H1 (cell line): ENCODE results near the gene HMCN2. TPM values are rescaled to one million over a fixed set of nuclear protein-coding genes. Genes with fewer than 3 reads are reported as not detected.

Source experiments
- CTCF ChIA-PET: fragments of 300-600 bp; sonication (Branson Sonifier 250); formaldehyde crosslinking; loops from one replicate; lab custom pipeline; 2021; ENCODE audit not compliant: partially characterized antibody; lab: Charles Lee
- POLR2A ChIA-PET: fragments of 300-600 bp; sonication (Branson Sonifier 250); formaldehyde crosslinking; loops from one replicate; lab custom pipeline; 2021; ENCODE audit warnings: inconsistent platforms; ENCODE audit not compliant: partially characterized antibody; lab: Charles Lee
- DNase-seq, 2 experiments: peaks; one replicate each; pipeline versions ENCODE4 v3.0.0 to v3.0.0-alpha.2; 2010 to 2022; ENCODE audit warnings: low spot score in 2 of 2, low read depth in 1 of 2, mixed read lengths in 1 of 2
- FAIRE-seq: peaks from 2 replicates; lab custom pipeline; 2011; peaks lifted over from hg19 to GRCh38; lab: Jason Lieb, UNC
- H2AFZ ChIP-seq: 2 replicates; pipeline ENCODE4 v1.8.1; 2012; ENCODE audit warnings: low read length, inconsistent platforms
- H2AK5ac ChIP-seq: 2 replicates; pipeline ENCODE4 v1.6.1; 2013; ENCODE audit warnings: low read depth, low read length
- H2BK120ac ChIP-seq: replicated peaks from 2 replicates; pipeline ENCODE3; 2013; ENCODE audit warnings: low read depth, low read length, inconsistent platforms
- H2BK12ac ChIP-seq: 2 replicates; pipeline ENCODE4 v1.6.1; 2013; ENCODE audit warnings: low read depth, low read length
- H2BK15ac ChIP-seq: 2 replicates; pipeline ENCODE4 v1.6.1; 2013; ENCODE audit warnings: low read length
- H2BK20ac ChIP-seq: 2 replicates; pipeline ENCODE4 v1.6.1; 2013; ENCODE audit warnings: low read length
- H2BK5ac ChIP-seq: 2 replicates; pipeline ENCODE4 v1.6.1; 2013; ENCODE audit warnings: low read depth, low read length
- H3K14ac ChIP-seq: 2 replicates; pipeline ENCODE4 v1.6.1; 2013; ENCODE audit warnings: inconsistent platforms; ENCODE audit not compliant: insufficient read length
- H3K18ac ChIP-seq: 2 replicates; pipeline ENCODE4 v1.6.1; 2013; ENCODE audit warnings: low read length; ENCODE audit errors: extremely low read depth
- H3K23ac ChIP-seq: 2 replicates; pipeline ENCODE4 v1.6.1; 2013; ENCODE audit warnings: inconsistent platforms; ENCODE audit not compliant: insufficient read length
- H3K23me2 ChIP-seq: 2 replicates; pipeline ENCODE4 v1.6.1; 2013; ENCODE audit warnings: low read depth, low read length
- H3K27ac ChIP-seq: 2 replicates; pipeline ENCODE4 v1.6.1; 2011; ENCODE audit warnings: low read depth, low read length, inconsistent platforms
- H3K27me3 ChIP-seq, 4 experiments: replicated peaks in 1 of 4; 1 replicate in 1 of 4; 2 replicates in 3 of 4; pipeline versions ENCODE4 v1.6.1 to v1.8.1; 2011 to 2013; ENCODE audit warnings: low read length in 3 of 4, mild to moderate bottlenecking in 3 of 4, inconsistent platforms in 2 of 4, mixed read lengths in 2 of 4, moderate library complexity in 1 of 4; ENCODE audit not compliant: control insufficient read depth in 3 of 4, insufficient read depth in 3 of 4; ENCODE audit errors: extremely low read depth in 1 of 4
- H3K36me3 ChIP-seq, 4 experiments: 2 replicates each; pipeline versions ENCODE4 v1.6.1 to v1.8.1; 2011 to 2013; ENCODE audit warnings: mild to moderate bottlenecking in 4 of 4, low read length in 3 of 4, moderate library complexity in 2 of 4, control low read depth in 1 of 4, inconsistent platforms in 1 of 4; ENCODE audit not compliant: insufficient read depth in 4 of 4, control insufficient read depth in 2 of 4
- H3K4ac ChIP-seq: replicated peaks from 2 replicates; pipeline ENCODE3; 2013; ENCODE audit warnings: low read length, low read depth, mixed read lengths, inconsistent platforms; ENCODE audit not compliant: insufficient read length
- H3K4me1 ChIP-seq, 4 experiments: replicated peaks in 1 of 4; 1 replicate in 1 of 4; 2 replicates in 3 of 4; pipeline versions ENCODE4 v1.6.1 to v1.8.1; 2011 to 2013; ENCODE audit warnings: low read length in 3 of 4, inconsistent platforms in 2 of 4, mixed read lengths in 1 of 4; ENCODE audit not compliant: insufficient read depth in 4 of 4, control insufficient read depth in 3 of 4
- H3K4me2 ChIP-seq, 2 experiments: 2 replicates each; pipeline versions ENCODE4 v1.6.1 to v1.8.1; 2011 to 2013; ENCODE audit warnings: low read depth in 2 of 2, low read length in 2 of 2, control low read depth in 1 of 2, inconsistent platforms in 1 of 2, mild to moderate bottlenecking in 1 of 2; ENCODE audit not compliant: insufficient read depth in 1 of 2
- H3K4me3 ChIP-seq, 4 experiments: fragments of 200-600, 300-600 bp in 1 of 4; sonication (generic), shearing (Covaris generic), sonication (Bioruptor Twin) in 1 of 4; 2 replicates each; pipeline versions ENCODE4 v1.5.1 to v1.8.1; 2011 to 2016; ENCODE audit warnings: low read length in 4 of 4, low read depth in 3 of 4, control low read depth in 2 of 4, inconsistent platforms in 2 of 4, mild to moderate bottlenecking in 2 of 4, mixed read lengths in 1 of 4, moderate library complexity in 1 of 4; ENCODE audit not compliant: insufficient read depth in 2 of 4; ENCODE audit errors: extremely low read depth in 1 of 4
- H3K56ac ChIP-seq: replicated peaks from 2 replicates; pipeline ENCODE3; 2013; ENCODE audit warnings: low read depth, mild to moderate bottlenecking, mixed read lengths, low read length, inconsistent platforms; ENCODE audit not compliant: insufficient read length
- H3K79me1 ChIP-seq: 2 replicates; pipeline ENCODE4 v1.6.1; 2013; ENCODE audit warnings: low read depth, low read length, control low read depth
- H3K79me2 ChIP-seq, 2 experiments: 2 replicates each; pipeline versions ENCODE4 v1.6.1 to v1.8.1; 2012 to 2013; ENCODE audit warnings: low read length in 2 of 2, mild to moderate bottlenecking in 2 of 2, inconsistent platforms in 1 of 2; ENCODE audit not compliant: insufficient read depth in 2 of 2, control insufficient read depth in 1 of 2
- H3K9ac ChIP-seq, 4 experiments: replicated peaks in 1 of 4; 1 replicate in 1 of 4; 2 replicates in 3 of 4; pipeline versions ENCODE4 v1.6.1 to v1.8.1; 2011 to 2013; ENCODE audit warnings: low read depth in 3 of 4, low read length in 3 of 4, control low read depth in 2 of 4, mild to moderate bottlenecking in 2 of 4, moderate library complexity in 2 of 4, inconsistent platforms in 1 of 4; ENCODE audit errors: extremely low read depth in 1 of 4
- H3K9me3 ChIP-seq, 2 experiments: 2 replicates each; pipeline versions ENCODE4 v1.6.1 to v1.8.1; 2012 to 2013; ENCODE audit warnings: mild to moderate bottlenecking in 2 of 2, moderate library complexity in 2 of 2, control low read depth in 1 of 2, inconsistent platforms in 1 of 2, low read depth in 1 of 2, low read length in 1 of 2, mixed read lengths in 1 of 2; ENCODE audit not compliant: insufficient read depth in 2 of 2
- H4K20me1 ChIP-seq, 2 experiments: replicated peaks in 1 of 2; 2 replicates each; pipeline versions ENCODE3 to v1.8.1; 2011 to 2013; ENCODE audit warnings: inconsistent platforms in 2 of 2, low read length in 2 of 2, mild to moderate bottlenecking in 1 of 2; ENCODE audit not compliant: insufficient read depth in 2 of 2, control insufficient read depth in 1 of 2
- H4K5ac ChIP-seq: 2 replicates; pipeline ENCODE4 v1.6.1; 2013; ENCODE audit warnings: low read length, low read depth, mixed read lengths, inconsistent platforms; ENCODE audit not compliant: insufficient read length
- H4K8ac ChIP-seq: 2 replicates; pipeline ENCODE4 v1.8.0; 2013; ENCODE audit warnings: mild to moderate bottlenecking, moderate library complexity, low read length, inconsistent platforms; ENCODE audit not compliant: insufficient read depth; ENCODE audit errors: extremely low read depth
- H4K91ac ChIP-seq: replicated peaks from 2 replicates; pipeline ENCODE3; 2013; ENCODE audit warnings: low read length, mixed read lengths, inconsistent platforms; ENCODE audit not compliant: insufficient read length
- JUN ChIP-seq: IDR thresholded peaks from 2 replicates; pipeline ENCODE4 v1.6.1; 2011; ENCODE audit warnings: low read depth, mild to moderate bottlenecking, improper control_type of control experiment, low read length
- RAD21 ChIP-seq, 2 experiments: IDR thresholded peaks in 1 of 2; conservative IDR thresholded peaks in 1 of 2; 2 replicates each; pipeline ENCODE4 v1.6.1; 2011; ENCODE audit warnings: low read depth in 2 of 2, low read length in 2 of 2, improper control_type of control experiment in 1 of 2, inconsistent platforms in 1 of 2, mild to moderate bottlenecking in 1 of 2, moderate library complexity in 1 of 2
- SIX5 ChIP-seq: IDR thresholded peaks from 2 replicates; pipeline ENCODE4 v1.6.1; 2011; ENCODE audit warnings: mild to moderate bottlenecking, low read depth, low read length
- WGBS, 2 experiments: shearing (Covaris generic) in 1 of 2; methylation state at CpG; one replicate each; pipeline versions ENCODE4 v1.1.6 to v1.1.7; 2013 to 2015; ENCODE audit warnings: low lambda C conversion rate in 2 of 2, mixed read lengths in 2 of 2, inconsistent platforms in 1 of 2, low coverage in 1 of 2, missing lambda C conversion rate in 1 of 2; ENCODE audit not compliant: insufficient replicate concordance in 2 of 2, insufficient coverage in 1 of 2, insufficient read length in 1 of 2; ENCODE audit errors: extremely low coverage in 1 of 2, missing lambda C conversion rate in 1 of 2; 5-methylcytosine and 5-hydroxymethylcytosine counted together
- polyA plus RNA-seq, 7 experiments: library from polyadenylated mRNA; depleted of rRNA in 3 of 7; stranded (reverse) in 5 of 7; unstranded in 2 of 7; fragments of >200 nt in 5 of 7; fragments of 200-250 nt in 2 of 7; gene quantifications; 1 replicate in 5 of 7; 2 replicates in 1 of 7; 4 replicates in 1 of 7; pipeline versions ENCODE4 v1.2.1 to v1.2.3, GENCODE V29; 2011 to 2013; ENCODE audit warnings: missing spikeins in 2 of 7, mixed read lengths in 2 of 7
- total RNA-seq: library from RNA; stranded (reverse); fragmentation: NEBNext Ultra II Directional; extraction: Animal tissue kit (Norgen Biotek cat#: 25700); gene quantifications from 2 replicates; pipeline ENCODE4 v1.2.1, GENCODE V29; 2021

Gene HMCN2
- total and polyA plus RNA-seq, 2 of the 8 experiments (the other 6 are each of a cell fraction or from before 2014, with no cell fraction given): 5.0 to 9.1 TPM

DNA sequence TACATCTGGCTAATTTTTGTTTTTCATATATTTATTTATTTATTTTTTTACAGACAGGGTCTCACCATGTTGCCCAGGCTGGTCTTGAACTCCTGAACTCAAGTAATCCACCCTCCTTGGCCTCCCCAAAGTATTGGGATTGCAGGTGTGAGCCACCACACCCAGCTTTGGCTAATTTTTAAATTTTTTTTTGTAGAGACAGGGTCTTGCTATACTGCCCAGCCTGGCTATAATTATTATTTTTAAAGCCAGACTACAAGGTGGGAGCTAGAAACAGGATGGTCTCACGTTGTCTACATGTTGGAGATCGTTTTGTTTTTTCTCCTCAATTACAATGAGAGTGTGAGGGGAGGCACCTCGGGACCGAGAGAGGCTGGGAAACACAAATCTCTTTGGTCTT is 203.0 kb downstream of the HMCN2 start:
- H3K4me1 ChIP-seq: peaks cover 0 to 20% (median 6%) of the 10 kb centered on the region in 4 experiments; a peak in 6 of 7 replicates
- no peak for FAIRE-seq
- no peak overlapping the region for H3K27ac ChIP-seq

More for the DNA sequence above, 203.0 kb downstream of the HMCN2 start:
- Histone ChIP-seq H4K91ac (no peak overlapping the region), H3K79me1 (no peaks in the 10 kb centered on the region; the same call in 1 of the 2 replicates), H2AFZ (no peak overlapping the region), H3K79me2 (no peaks in the 10 kb centered on the region), H3K36me3 (peaks cover 0 to 26% (median 0%) of the 10 kb centered on the region in 4 experiments; a peak in 2 of 8 replicates), H3K56ac (no peak overlapping the region), H2BK15ac (no peak overlapping the region), H2BK12ac (no peak overlapping the region), H4K8ac (no peak overlapping the region), H3K9ac (no peak overlapping the region), H4K20me1 (no peaks in the 10 kb centered on the region), H2BK5ac (no peak overlapping the region), H2BK20ac (no peak overlapping the region), H2BK120ac (no peak overlapping the region), H2AK5ac (no peak overlapping the region), H3K18ac (no peak overlapping the region), H4K5ac (no peak overlapping the region), H3K23me2 (no peaks in the 10 kb centered on the region), H3K9me3 (no peaks in the 10 kb centered on the region), H3K4me2 (no peak overlapping the region), H3K4ac (no peak overlapping the region), H3K23ac (no peak overlapping the region), H3K14ac (no peak overlapping the region), H3K27me3 (no peaks in the 10 kb centered on the region), H3K4me3 (no peak overlapping the region)
- DNase-seq: no peak
- no peak for TF ChIP-seq JUN
- no peak for TF ChIP-seq SIX5
- no peak for TF ChIP-seq RAD21 (IDR thresholded peaks at IDR 0.05 in 1 of 2, conservative IDR thresholded peaks at IDR 0.05 in 1 of 2; ENCODE audit: low read depth in 2 of 2, low read length in 2 of 2)
- POLR2A ChIA-PET: no interaction called here
- 96% methylated on average over 4 of the region's 4 CpGs; no CpG with 5 or more reads in 1 of the 2 experiments for WGBS, 2 experiments
- CTCF ChIA-PET: interaction anchor here (0.9 to 11.9 kb wide), 4 partner anchors 9 to 223 kb away, joined by 3 to 136 read pairs (median 52); no protein-coding TSS in a partner anchor
